T-helper 1 cell treated with Interleukin-12 subunit alpha and Interleukin-12 subunit beta and Interleukin-4 antibody, amounts not matched to agents 30 ng/mL and 1 ng/mL, for 36 hours (primary cell): Measurements from ENCODE around the gene GGT5. TPM values are rescaled to one million over a fixed set of nuclear protein-coding genes. Genes with fewer than 3 reads are reported as not detected.
"Not testable (repeated sequence)": the region's sequence is repeated elsewhere in the genome, so short reads cannot be mapped to it uniquely, and the experiment has no call there.

Experiments used
- intact Hi-C: fragments of 100-400 bp; cut with micrococcal nuclease; formaldehyde crosslinking; loops from one replicate; pipeline ENCODE4 v1.15.1; 2024
- total RNA-seq: library from RNA; stranded (reverse); gene quantifications from 2 replicates; pipeline ENCODE4 v1.2.3, GENCODE V29; 2022

Gene GGT5
- total RNA-seq, 1 donor from 2014 or later = 0.32 TPM

DNA sequence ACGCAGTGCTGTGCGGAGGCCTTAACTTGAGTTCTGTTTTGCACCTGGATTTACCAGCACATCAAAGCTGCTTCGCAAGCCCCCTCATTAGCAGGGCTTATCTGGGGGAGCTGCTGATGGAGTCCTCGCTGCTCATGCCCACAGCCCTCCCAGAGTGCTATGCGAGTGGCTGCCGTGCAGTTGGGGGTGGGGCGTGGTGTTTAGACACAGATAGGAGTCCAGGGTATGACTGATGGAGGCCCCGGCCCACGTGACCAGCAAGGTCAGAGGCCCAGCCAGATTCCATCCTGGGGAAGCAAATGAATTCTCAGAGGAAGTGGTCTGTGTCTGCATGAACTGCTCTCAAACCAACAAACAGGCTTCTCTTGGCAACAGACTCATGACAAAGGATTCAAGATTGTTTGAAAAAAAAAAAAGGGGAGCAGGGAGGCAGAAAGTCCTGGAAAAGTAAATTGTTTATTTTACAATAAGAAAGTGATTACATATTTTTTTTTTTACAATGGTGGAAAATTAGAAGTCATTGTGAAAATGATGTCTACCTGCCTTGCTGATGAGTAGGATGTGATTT, 19.5 kb upstream of the GGT5 start:
- intact Hi-C loops = not testable (repeated sequence)

DNA sequence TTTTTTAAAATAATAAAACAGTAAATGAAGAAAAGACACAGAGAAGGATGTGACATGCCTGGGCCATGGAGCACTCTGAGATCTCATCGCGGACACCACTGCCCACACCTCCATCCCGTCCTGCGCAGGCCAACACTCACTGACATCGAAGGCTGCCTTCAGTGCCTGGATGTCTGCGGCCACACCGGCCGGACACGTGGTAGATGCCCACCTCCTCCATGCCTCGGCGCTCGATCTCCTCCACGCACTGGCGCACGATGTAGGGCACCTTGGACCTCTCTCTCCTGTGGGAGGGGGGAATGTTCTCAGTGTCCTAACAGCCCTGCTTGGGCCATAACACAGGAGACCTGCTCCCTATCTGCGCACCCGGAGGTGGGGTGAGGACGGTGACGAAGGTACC, 18.6 kb upstream of the GGT5 start:
- intact Hi-C loops = not testable (repeated sequence)

DNA sequence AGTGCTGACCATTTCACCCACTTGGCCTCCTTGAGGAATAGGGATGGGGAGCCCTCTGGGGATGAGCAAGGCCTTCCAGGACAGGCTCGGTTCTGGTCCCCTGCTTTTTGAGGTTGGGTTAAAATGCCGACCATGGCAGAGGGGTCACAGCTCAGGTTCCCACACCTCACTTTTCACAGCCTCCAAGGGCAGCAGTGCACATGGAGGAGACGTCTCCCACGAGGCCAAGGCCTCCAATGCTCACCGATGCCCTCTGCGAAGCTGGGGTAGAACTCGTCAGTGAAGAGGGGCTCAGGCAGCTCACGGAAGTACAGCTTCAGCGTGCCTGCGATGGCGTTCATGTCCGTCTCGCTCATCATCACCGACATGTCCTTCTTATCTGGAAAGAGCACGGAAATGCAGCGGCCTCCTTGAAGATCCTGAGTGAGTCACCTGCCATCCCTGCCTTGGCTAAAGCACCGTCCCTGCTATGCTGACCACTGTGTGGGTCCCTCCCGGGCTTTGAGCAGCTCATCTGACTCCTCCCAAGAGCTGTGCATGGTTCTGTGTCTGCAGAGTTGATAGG, 17.4 kb upstream of the GGT5 start:
- intact Hi-C loops = not testable (repeated sequence)

DNA sequence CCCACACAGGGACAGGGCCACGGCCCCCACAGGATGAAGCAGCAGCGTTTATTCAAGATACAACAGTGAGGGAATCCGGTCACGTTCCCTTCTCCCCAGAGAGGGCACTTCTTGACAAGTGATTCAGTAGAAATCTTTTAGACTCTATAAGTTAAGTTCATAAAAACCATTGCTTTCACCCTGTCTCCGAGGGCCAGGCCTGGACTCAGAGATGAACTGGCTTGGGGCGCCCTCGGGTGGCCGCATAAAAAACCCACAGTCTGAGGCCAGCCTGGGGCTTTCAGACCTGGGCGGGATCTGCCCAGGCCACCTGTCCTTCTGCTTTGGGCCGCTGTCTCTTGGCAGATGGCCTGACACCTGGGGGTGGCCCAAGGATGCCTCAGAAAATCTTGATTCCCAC, 14.6 kb upstream of the GGT5 start:
- intact Hi-C loops = loop anchor here (1.0 kb wide), 1 partner anchor 70 kb away; no protein-coding TSS in a partner anchor

DNA sequence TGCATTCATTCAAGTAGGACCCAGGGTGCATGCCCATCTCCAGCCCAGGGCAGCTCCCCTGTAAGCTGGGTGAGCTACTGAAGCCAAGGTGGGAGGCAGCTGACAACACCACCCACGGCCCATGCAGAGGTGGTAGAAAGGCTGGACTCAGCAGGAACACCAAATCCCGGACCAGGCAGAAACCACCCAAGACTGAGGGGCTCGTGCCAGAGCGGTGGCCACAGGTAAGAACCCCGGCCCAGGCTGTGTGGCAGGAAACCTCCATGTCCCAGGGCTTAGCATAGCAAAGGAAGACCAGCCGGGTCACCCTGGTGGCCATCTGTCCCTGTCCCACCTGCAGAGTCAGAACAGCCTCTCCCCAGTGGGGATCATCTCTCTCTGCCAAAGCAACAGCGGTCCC, 11.9 kb upstream of the GGT5 start:
- intact Hi-C loops = not testable (repeated sequence)

DNA sequence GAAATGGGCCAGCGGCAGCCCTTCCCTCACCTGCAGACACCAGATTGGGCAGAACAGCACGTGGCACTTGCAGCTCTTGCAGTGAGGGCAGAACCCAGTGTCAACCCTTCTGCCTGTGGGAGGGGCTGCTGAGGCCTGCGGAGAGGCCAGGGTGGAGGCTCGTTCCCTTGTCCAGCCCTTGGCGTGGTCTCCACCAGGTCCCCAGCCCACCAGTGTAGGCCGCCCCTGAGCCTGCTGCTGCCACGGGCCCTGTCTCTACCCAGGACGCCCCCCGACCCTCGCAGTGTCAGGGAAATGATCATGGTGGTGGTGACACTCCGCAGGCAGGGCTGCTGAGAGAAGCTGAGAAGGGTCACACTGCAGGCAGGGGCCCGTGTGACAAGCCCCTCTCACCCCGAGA, 11.3 kb upstream of the GGT5 start:
- intact Hi-C loops = not testable (repeated sequence)

DNA sequence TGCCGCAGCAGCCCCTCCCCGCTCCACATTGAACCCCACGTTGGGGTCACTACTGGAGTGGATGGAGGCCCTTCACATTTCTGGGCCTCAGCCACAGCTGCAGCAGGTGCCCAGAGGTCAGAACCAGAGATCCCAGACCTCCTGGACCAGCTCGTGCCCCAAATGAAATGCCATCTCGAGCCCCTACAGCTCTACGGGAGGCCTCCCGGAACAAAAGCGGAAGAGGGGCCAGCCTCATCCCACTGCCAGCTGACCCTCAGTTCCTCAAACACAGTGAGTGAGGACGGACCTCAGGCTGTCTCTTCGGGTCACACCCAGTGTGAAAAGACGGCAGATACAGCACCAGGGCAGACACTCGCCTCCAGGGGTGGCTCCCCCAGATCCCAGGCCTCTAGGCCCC, 8.2 kb upstream of the GGT5 start:
- intact Hi-C loops = not testable (repeated sequence)

DNA sequence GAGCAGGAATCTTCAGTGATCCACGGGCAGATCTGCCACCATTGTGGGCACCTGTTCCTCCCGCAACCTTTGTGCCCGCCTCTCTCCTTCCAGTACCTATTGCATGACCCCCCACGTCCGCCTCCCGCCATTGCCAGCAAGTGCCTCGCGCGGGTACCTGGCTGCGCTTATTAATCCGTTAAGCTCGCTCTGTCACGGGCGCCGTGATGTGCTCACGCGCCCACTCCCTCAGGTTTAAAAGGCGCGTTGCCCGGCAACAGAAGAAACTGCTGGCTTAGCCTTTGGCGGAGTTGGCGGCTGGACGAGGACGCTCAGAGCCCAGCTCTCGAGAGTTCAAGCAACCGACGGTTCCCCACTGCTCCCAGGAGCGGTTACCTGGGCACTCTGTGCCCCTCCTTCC, 6.4 kb upstream of the GGT5 start:
- intact Hi-C loops = not testable (repeated sequence)

DNA sequence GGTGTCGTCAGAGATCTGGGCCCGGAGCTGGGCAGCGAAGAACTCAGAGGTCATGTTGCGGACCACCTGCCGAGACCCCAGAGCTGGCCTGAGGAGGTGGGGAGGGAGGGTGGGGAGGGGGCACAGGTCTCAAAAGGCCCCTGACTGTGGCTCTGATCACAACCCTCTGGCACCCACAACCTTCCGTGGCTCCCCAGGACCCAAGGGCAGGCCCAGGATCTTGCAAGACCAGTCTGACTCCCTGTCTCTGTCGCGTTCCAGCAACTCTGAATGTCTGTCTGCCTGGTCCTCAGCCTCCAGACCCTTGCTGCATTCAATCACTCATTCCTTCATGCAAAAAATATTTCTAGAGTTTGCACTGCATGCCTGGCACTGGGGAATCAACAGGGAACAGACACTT, 4.5 kb upstream of the GGT5 start:
- intact Hi-C loops = loop anchor here (10.0 kb wide), 1 partner anchor 245 kb away; the partner anchor contains the start of gene GSTT4

DNA sequence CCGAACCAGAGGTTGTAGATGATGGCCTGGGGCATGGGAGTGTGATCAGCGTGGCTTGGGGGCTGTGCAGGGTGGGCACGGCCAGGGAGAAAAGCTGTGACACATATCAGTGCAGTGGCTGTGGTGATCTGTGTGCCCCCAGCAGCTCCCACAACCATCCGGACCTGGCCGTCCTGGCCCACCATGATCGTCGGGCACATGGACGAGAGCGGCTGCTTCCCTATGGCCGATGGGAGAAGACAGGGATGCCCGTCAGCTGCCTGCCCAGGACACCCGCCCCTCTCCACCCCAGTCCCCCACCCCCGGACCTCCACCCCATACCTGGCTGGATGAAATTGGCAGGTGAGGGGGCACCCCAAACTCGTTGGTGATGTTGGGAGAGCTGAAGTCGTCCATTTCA, 3.7 kb upstream of the GGT5 start:
- intact Hi-C loops = loop anchor here (10.0 kb wide), 1 partner anchor 244 kb away; the partner anchor contains the start of gene GSTT4

DNA sequence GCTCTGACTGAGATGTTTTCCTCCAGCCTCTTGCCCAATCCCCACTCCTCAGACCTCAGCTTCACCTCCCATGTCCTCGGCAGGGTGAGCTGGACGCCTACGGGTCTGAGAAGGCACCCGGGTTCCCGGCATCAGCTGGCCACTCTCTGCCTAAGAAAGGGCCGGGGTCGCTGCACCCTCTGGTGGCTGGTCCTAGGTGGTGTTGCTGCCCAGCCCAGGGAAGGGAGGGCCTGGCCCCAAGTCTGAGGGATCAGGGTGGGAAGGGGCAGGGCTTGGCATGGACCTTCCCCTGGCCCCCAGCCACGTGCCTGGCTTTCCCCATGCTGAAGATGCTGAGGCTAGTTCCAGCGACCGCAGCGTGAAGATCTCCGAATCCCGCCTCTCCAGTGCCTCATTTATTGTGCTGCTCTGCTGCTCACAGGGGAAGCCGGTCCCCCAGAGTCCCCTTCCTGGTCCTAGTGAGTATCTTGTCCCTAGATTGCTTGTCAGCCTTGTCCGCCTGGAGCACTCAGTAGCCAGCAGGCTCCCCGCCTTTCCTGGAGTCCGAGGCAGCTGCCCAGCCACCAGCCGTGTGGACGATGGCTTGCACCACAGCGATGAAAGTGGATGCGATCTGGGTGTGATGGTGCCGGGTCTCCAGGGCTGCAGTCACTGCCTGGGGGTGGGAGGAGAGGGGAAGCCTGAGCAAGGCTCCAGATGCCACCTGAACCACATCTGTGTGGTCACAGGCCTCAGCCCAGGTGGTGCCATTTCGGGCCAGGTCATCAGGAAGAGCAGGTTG, 2.9 kb upstream of the GGT5 start:
- intact Hi-C loops = loop anchor here (1.0 to 10.0 kb wide), 2 partner anchors 58 to 243 kb away; partner anchors contain the start of gene GSTT4

DNA sequence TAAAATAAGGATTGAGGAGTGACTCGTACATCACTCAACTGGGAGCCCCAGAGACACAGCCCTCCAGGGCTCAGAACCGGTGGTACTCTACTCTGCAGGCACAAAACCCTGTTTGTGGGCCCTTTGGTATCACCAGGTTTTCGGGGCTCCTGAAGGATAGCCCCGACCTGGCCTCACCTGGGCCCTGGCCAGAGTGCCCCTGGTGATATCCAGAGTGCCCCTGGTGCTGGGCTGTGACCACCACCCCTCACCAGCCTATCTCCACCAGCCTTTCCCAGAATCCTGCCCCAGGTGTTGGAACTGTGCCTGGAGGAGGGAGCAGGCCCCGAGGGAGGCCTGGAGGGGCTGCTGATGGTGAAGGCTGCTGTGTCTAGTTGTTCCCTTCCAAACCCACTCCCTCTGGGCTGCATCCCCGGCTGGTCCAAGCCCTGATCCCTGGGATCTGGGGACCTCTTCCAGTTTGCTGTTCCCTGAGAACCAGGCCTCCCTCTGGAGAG, 2.2 kb upstream of the GGT5 start:
- intact Hi-C loops = loop anchor here (1.0 to 10.0 kb wide), 2 partner anchors 58 to 242 kb away; partner anchors contain the start of gene GSTT4

DNA sequence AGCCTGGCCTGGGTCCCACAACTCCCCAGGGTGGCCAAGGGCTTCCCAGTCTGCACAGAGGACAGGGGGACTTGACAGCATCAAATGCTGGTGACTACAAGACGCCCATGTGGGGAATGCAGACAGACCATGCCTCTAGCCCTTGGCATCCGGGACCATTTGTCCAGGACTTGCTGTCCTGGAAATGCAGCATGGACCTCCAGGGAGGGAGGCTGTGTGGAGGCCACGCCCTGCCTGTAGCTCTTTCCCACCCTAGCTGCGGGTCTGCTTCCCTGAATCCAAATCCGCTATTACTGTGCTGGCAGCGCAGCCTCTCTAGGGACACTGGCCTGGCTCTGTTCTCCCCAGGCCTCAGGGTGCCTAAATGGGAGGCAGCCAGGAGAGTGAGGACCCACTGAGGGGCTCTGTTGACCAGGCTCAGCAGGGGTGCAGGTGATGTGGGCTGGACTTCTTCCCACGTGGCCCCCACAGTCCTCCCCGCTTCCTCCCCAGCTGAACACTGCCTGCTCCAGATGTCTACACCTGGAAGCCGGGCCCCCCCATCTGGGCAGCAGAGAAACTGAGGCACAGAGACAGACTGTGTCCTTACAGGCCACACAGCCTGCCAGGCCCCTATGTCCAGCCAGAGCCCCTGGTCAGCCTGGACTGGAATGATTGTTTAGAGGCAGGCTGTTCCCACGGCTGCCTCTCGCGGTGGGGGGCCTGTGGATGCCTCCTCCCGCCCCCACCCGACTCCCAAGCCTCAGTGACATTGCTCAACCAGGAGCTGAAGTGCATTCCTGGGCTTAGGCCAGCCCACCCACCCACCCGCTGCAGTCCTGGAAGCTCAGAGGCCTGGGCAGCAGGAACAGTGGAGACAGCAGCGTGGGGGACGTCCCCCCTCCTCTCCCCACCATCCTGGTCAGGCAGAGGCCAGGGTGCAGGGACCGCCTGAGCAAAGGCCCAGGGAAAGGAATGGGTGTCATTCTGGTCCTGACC, 991 bp upstream of the GGT5 start:
- intact Hi-C loops = loop anchor here (10.0 kb wide), 1 partner anchor 241 kb away; the partner anchor contains the start of gene GSTT4

DNA sequence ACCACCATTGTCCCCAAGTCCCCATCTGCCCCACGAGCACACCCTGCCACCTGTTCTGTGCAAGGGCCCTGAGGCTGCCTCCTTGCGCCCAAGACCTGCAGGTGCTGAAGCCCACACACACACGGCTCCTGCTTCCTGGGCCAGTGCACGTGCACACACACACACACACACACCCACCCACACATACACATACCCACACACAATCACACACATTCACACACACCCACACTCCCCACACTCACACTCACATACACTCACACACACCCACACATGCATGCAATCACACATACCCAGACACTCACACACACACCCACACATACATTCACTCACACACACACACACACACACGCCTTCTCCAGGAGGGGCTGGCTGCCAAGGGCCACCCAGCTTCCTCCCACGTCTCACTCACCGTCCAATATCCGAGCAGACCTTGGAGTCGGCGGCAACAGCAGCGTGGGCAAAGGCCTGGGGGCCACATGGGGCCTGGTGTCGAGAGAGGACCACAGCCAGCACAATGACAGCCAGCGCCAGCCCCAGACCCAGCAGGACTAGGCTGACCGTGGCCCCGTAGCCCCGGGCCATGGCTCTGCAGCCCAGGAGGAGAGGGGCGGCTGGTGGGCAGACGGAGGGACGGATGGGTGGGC, 616 bp downstream of the GGT5 start:
- intact Hi-C loops = loop anchor here (10.0 kb wide), 1 partner anchor 239 kb away; the partner anchor contains the start of gene GSTT4

DNA sequence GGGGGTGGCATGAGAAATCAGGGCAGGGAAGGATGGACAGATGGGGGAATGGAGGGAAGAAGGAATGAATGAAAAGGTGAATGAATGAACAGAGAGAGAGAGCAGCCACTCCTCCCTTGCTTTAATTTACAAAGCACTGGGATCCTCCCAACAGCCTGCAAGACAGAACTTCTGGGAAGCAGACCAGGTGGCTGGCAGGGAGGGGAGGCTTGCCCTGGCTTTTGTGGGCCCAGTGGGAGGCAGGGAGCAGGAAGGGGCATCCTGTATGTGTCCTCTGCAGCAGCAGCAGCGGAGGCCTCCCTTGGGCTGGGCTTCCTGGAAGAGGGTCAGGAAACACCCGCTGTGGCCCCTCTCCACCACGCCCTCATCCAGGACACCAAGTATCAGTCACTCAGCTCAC, 1.5 kb downstream of the GGT5 start:
- intact Hi-C loops = loop anchor here (10.0 kb wide), 1 partner anchor 239 kb away; the partner anchor contains the start of gene GSTT4

DNA sequence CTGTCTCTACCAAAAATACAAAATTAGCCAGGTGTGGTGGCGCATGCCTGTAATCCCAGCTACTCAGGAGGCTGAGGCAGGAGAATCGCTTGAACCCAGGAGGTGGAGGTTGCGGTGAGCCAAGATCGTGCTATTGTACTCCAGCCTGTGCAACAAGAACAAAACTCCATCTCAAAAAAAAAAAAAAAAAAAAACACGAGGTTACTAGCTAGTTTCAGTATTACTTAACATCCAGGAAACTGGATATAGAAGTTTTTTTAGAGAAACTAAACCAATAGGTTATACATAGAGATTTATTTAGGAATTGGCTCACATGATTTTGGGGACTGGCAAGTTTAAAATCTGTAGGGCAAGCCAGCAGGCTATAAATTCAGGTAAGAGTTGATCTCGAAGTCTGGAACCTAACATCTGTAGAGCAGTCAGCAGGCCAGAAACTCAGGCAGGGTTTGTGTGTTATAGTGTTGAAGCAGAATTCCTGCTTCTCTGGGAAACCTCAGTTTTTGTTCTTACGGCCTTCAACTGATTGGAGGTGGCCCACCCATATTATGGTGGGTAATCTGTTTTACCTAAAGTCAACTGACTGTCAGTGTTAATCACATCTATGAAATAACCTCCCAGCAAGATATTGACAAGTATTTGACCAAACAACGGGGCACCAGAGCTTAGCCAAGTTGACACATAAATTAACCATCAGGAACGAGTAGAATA, 3.7 kb downstream of the GGT5 start:
- intact Hi-C loops = loop anchor here (10.0 kb wide), 1 partner anchor 236 kb away; the partner anchor contains the start of gene GSTT4

DNA sequence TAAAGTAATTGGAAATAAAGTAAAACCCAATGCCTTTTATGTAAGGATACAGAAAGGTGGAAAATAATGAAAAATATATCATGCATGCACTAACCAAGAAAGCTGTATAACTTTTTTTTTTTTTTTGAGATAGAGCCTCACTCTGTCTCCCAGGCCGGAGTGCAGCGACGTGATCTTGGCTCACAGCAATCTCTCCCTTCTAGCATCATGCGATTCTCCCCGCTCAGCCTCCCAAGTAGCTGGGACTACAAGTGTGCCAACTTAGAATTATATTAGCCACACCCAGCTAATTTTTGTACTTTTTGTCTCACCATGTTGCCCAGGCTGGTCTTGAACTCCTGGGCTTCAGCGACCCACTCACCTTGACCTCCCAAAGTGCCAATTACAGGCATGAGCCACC, 4.5 kb downstream of the GGT5 start:
- intact Hi-C loops = loop anchor here (10.0 kb wide), 1 partner anchor 236 kb away; the partner anchor contains the start of gene GSTT4

DNA sequence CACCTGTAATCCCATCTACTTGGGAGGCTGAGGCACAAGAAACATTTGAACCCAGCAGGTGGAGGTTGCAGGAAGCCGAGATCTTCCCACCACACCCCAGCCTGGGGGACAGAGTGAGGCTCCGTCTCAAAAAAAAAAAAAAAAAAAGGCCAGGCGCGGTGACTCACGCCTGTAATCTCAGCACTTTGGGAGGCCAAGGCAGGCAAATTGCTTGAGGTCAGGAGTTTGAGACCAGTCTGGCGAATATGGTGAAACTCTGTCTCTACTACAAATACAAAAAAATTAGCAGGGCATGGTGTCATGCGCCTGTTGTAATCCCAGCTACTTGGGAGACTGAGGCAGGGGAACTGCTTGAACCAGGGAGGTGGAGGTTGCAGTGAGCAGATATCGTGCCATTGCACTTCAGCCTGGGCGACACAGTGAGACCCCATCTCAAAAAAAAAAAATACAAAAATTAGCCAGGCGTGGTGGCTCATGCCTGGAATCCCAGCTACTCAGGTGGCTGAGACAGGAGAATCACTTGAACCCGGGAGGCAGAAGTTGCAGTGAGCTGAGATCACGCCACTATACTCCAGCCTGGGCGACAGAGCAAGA, 6.7 kb downstream of the GGT5 start:
- intact Hi-C loops = not testable (repeated sequence)

DNA sequence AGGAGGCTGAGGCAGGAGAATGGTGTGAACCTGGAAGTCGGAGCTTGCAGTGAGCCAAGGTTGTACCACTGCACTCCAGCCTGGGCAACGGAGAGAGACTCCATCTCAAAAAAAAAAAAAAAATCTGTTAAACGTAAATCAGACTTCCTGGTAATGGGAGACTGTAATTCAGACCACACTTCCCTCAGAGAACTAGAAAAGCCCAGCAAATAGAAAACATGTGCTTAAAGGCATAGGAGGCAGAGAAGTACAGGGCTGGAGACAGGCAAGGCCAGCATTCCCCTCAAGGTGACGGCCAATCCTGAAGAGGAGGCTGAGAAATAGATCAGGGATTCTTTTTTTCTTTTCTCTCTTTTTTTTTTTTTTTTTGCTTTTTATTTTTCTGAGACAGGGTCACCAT, 8.2 kb downstream of the GGT5 start:
- intact Hi-C loops = no loop called here
